Upper lobe of right lung (tissue), 1 donor: ENCODE data around the gene ARHGEF28. TPM values are rescaled to one million over a fixed set of nuclear protein-coding genes. Genes with fewer than 3 reads are reported as not detected.

Experiments
- ATAC-seq: fragments of 200-7000 bp; cut with Tn5 transposase; one replicate; pipeline ENCODE4 v1.9.1; 2020; ENCODE audit warnings: mild to moderate bottlenecking, moderate library complexity
- DNase-seq: peaks from one replicate; pipeline ENCODE4 v3.0.0-alpha.2; 2020
- H3K27ac ChIP-seq: fragments of 200-600 bp; one replicate; pipeline ENCODE4 v1.8.0; 2022
- H3K27me3 ChIP-seq: fragments of 200-600 bp; one replicate; pipeline ENCODE4 v1.8.0; 2022; ENCODE audit warnings: mild to moderate bottlenecking
- H3K36me3 ChIP-seq: fragments of 200-600 bp; one replicate; pipeline ENCODE4 v1.8.0; 2022
- H3K4me1 ChIP-seq: fragments of 200-600 bp; one replicate; pipeline ENCODE4 v1.8.0; 2022
- H3K4me3 ChIP-seq: fragments of 200-600 bp; one replicate; pipeline ENCODE4 v1.8.0; 2022; ENCODE audit warnings: mild to moderate bottlenecking
- H3K9me3 ChIP-seq: fragments of 200-600 bp; one replicate; pipeline ENCODE4 v1.8.0; 2022
- intact Hi-C: fragments of 100-400 bp; cut with DNase I; formaldehyde crosslinking; loops from one replicate; pipeline ENCODE4 v1.11.0; 2022
- total RNA-seq: library from RNA; stranded (reverse); fragmentation: NEBNext Ultra II Directional; extraction: Animal tissue kit (Norgen Biotek cat#: 25700); gene quantifications from one replicate; pipeline ENCODE4 v1.2.1, GENCODE V29; 2021
- TF ChIP-seq, protein P1 (sequence below): fragments of 200-600 bp; IDR thresholded peaks from one replicate; pipeline ENCODE4 v1.8.0; 2022; ENCODE audit warnings: antibody characterized with exemption
- donor health status: DM: no; HTN: yes; CAD: no; lungs with severe emphysema.

Gene ARHGEF28
- total RNA-seq, 1 donor from 2014 or later: 22.3 TPM

DNA sequence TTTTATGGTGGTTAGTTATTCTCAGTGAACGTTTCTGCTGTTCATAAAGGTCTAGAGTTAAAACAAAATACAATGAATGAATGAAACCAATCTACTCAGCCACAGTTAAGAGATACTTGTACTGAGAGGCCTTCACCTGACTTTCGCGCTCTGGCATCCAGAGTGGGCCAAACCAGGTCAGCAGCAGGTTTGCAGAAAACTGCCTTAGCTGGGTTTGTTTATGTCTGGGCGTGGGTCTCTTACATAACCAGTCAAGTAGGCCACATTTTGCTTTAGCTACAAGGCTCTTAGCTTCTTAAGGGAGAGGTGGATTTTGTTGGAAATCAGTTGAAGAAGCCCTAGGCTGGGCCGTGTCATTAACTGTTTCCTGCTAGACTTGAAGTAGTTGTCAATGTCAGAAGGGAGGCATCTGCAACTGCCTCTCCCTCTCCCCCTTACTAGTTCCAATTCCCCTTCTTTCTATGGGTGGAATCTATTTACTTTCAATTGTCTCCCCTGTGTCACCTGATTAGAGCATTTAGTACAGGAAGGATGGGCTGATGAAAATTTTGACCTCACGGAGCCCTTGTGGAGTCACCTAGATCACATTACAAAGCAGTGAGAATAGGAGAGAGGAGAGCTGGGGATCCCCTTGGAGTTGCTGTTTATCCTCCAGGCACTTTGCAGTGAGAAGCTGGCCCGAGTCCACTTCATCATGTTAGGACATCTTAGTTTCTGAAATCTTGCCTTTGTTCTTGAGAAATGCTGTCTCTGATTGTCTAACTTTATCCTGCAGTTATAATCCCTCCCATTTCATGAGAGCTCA lies 200.5 kb downstream of the ARHGEF28 start:
- ATAC-seq: peak; percentile 88
- Histone ChIP-seq H3K36me3 (no peaks in the 10 kb centered on the region), H3K9me3 (no peaks in the 10 kb centered on the region), H3K4me1 (peaks cover 8% of the 10 kb centered on the region), H3K4me3 (no peak overlapping the region), H3K27ac (peak overlapping the region; percentile 11), H3K27me3 (no peaks in the 10 kb centered on the region)
- DNase-seq: peak; percentile 73
- intact Hi-C loops: no loop called here
- TF ChIP-seq, protein P1, sequence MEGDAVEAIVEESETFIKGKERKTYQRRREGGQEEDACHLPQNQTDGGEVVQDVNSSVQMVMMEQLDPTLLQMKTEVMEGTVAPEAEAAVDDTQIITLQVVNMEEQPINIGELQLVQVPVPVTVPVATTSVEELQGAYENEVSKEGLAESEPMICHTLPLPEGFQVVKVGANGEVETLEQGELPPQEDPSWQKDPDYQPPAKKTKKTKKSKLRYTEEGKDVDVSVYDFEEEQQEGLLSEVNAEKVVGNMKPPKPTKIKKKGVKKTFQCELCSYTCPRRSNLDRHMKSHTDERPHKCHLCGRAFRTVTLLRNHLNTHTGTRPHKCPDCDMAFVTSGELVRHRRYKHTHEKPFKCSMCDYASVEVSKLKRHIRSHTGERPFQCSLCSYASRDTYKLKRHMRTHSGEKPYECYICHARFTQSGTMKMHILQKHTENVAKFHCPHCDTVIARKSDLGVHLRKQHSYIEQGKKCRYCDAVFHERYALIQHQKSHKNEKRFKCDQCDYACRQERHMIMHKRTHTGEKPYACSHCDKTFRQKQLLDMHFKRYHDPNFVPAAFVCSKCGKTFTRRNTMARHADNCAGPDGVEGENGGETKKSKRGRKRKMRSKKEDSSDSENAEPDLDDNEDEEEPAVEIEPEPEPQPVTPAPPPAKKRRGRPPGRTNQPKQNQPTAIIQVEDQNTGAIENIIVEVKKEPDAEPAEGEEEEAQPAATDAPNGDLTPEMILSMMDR: no peak

DNA sequence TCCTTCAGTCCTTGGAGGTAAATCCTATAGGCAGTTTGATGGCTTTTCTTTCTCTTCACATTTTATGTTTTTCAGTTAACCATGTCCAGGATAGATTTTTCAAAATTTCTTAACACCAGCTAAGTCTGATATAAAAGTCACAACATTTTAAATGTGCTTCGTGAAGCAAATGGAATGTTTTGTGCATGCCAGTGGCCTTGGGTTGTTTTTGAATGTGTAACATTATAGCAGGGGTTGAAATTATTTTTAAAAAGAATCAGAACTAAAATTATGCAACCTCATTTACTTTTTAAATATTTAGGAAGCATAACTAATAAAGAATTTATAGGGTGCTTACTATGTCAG lies 201.1 kb downstream of the ARHGEF28 start:
- Histone ChIP-seq H3K27me3 (no peaks in the 10 kb centered on the region), H3K9me3 (no peaks in the 10 kb centered on the region), H3K4me3 (no peak overlapping the region), H3K27ac (no peak overlapping the region), H3K36me3 (no peaks in the 10 kb centered on the region), H3K4me1 (peaks cover 8% of the 10 kb centered on the region)
- intact Hi-C loops: no loop called here
- TF ChIP-seq, protein P1: no peak
- ATAC-seq: no peak
- no peak for DNase-seq

DNA sequence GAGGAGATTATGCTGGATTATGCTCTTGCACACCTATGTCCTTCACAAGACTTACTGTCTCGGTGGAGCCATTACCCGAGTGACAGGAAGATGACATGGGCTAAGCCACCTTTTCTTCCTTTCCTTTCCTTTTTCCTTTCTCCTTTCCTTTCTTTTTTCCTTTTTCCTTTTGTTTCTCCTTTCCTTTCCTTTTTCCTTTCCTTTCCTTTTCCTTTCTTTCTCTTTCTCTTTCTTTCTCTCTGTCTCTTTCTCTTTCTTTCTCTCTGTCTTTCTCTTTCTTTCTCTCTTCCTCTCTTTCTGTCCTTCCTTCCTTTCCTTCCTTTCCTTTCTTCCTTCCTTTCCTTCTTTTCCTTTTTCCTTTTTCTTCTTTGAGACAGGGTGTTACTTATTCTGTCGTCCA lies 202.5 kb downstream of the ARHGEF28 start:
- Histone ChIP-seq H3K27me3 (no peaks in the 10 kb centered on the region), H3K4me1 (no peaks in the 10 kb centered on the region), H3K9me3 (no peaks in the 10 kb centered on the region), H3K36me3 (peaks cover 4% of the 10 kb centered on the region), H3K4me3 (no peak overlapping the region), H3K27ac (no peak overlapping the region)
- DNase-seq (no peak), ATAC-seq (no peak)
- TF ChIP-seq, protein P1: no peak
- intact Hi-C loops: no loop called here

DNA sequence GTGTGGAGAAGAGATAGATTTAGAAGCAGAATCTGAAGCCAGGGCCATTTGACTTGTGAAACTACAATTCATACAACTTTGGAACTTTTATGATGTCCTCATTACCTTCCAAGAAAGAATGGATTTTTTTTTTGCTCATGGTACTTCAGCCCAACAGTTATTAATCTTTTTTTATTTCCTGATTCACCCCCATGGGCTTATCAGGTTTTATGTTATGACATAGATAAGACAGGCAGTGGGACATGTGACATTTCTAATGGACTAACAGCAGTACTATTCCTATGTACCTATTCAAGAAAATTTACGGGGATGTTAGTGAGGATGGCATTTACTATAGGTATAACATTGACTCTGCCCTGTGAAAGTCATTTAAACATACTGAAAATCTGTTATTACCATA lies 204.7 kb downstream of the ARHGEF28 start:
- Histone ChIP-seq H3K36me3 (peaks cover 4% of the 10 kb centered on the region), H3K4me1 (no peaks in the 10 kb centered on the region), H3K27me3 (no peaks in the 10 kb centered on the region), H3K9me3 (no peaks in the 10 kb centered on the region), H3K4me3 (no peak overlapping the region), H3K27ac (no peak overlapping the region)
- ATAC-seq (no peak), DNase-seq (no peak)
- intact Hi-C loops: no loop called here
- TF ChIP-seq, protein P1: no peak

DNA sequence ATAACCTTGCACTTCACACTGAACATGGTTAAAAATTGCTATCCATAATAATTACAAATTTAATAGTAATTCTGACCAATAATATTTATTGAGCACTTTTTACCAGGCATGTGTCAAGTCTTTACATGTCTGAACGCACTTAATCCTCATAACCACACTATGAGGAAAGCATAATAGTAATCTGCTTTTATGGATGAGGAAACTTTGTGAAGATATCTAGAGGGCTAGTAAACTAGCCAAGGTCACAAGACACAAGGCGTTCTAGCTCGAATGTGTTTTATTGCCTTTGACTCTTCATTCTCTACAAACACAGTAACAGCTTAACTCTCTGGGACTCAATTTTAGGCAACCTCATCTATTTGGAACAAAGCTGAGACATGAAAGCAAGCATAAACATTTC lies 205.1 kb downstream of the ARHGEF28 start:
- no peaks in the 10 kb centered on the region for H3K27me3 ChIP-seq
- TF ChIP-seq, protein P1: no peak
- intact Hi-C loops: no loop called here

More for the DNA sequence above, 205.1 kb downstream of the ARHGEF28 start:
- Histone ChIP-seq H3K4me3 (no peak overlapping the region), H3K4me1 (no peaks in the 10 kb centered on the region), H3K9me3 (no peaks in the 10 kb centered on the region), H3K27ac (no peak overlapping the region), H3K36me3 (peaks cover 4% of the 10 kb centered on the region)
- ATAC-seq (no peak), DNase-seq (no peak)
